ENCODE data around the gene CCNK.

- TF ChIP-seq REST (IDR thresholded peaks at IDR 0.05; ENCODE audit: insufficient read depth in 1 of 2, low read depth in 2 of 2, low read length in 2 of 2) = no peak
- TF ChIP-seq SIN3A (IDR thresholded peaks at IDR 0.05; ENCODE audit: borderline replicate concordance, insufficient read depth, low read length) = no peak
- no peak for TF ChIP-seq POLR2AphosphoS5 (IDR thresholded peaks at IDR 0.05; ENCODE audit: low read depth, low read length)
- TF ChIP-seq FOXP2 (optimal IDR thresholded peaks at IDR 0.05; ENCODE audit: borderline replicate concordance, extremely low read depth, extremely low read length, insufficient read depth) = no peak
Observed at GRCh38 chr14:99466758-99467157, 14.5 kb upstream of the CCNK start.

Measured in PFSK-1 (cell line).